ENCODE measurements around the gene APOC1.
"Not testable (repeated sequence)": the region's sequence is repeated elsewhere in the genome, so short reads cannot be mapped to it uniquely, and the experiment has no call there.

APOC1 gene

DNA sequence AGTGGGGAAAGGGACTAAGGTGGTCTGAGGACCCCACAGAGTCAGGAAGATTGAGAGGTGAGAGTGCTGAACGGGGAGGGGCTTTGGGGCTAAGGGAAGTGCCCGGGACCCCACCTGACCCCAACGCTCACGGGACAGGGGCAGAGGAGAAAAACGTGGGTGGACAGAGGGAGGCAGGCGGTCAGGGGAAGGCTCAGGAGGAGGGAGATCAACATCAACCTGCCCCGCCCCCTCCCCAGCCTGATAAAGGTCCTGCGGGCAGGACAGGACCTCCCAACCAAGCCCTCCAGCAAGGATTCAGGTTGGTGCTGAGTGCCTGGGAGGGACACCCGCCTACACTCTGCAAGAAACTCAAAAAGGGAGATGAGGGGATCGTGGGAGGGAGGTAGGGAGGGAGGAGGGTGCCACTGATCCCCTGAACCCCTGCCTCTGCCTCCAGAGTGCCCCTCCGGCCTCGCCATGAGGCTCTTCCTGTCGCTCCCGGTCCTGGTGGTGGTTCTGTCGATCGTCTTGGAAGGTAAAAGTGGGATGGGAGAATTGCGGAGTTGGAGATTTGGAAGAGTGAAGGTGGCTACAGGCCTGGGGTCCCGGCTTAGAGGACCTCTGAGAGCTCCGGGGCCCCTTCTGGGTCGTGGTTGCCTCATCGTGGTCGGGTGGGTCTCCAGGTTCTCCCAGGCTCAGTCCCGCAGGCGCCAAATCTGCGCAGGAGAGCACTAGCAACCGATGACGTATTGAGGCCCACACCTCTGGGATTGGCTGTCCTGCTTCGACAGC lies at the start of gene APOC1:
Gene APOC1, plus strand, starts transcription at position 176 of the 774 bp plus-strand sequence. Its CDS starts 284 bp downstream, at position 460.
- DNase-seq (ENCODE audit: low read depth in 2 of 2) = peak; percentile 47 to 55

DNA sequence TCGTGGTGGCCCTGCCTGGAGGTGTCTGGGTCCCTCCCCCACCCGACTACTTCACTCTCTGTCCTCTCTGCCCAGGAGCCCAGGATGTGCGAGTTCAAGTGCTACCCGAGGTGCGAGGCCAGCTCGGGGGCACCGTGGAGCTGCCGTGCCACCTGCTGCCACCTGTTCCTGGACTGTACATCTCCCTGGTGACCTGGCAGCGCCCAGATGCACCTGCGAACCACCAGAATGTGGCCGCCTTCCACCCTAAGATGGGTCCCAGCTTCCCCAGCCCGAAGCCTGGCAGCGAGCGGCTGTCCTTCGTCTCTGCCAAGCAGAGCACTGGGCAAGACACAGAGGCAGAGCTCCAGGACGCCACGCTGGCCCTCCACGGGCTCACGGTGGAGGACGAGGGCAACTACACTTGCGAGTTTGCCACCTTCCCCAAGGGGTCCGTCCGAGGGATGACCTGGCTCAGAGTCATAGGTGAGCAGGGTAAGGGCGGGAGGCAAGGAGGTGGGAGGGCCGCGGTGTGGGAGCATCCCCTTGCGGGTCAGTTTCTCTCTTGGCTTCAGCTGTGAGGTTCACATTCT lies 49.1 kb upstream of the APOC1 start:
- DNase-seq (ENCODE audit: low read depth in 2 of 2) = no peak

DNA sequence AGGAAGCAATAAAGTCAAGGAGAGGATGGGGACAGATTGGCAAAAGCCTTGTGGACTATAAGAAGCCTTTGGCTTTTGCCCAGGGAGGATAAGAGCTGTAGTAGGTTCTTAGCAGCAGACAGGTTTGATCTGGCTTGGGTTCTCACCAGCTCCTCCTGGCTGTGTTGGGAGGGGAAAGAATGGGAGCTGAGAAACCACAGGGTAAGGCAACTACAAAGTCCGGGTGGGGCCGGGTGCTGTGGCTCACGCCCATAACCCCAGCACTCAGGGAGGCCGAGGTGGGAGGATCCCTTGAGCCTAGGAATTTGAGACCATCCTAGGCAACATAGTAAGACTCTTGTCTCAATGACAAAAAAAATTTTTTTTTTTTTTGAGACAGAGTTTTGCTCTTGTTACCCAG lies 47.7 kb upstream of the APOC1 start:
- DNase-seq (ENCODE audit: low read depth in 2 of 2) = no peak

DNA sequence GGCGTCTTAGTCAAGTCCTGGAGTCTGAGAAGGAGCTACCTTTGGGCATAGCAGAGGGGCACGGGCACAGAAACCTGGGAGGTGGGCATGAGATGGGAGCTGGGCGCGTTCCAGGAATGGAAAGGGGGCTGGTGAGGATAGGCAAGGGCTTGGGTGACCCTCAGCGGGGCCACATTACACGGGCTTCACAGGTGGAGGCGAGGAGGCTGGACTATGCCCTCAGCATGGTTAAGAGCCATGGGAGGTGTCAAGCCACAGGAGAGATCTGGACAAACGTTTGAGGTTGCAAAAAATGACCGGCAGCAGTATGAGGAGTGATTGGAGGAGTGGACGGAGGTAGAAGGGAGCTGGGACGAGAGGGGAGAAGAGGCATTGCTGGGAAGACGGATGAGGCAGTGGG lies 46.8 kb upstream of the APOC1 start:
- no peak for DNase-seq (ENCODE audit: low read depth in 2 of 2)

DNA sequence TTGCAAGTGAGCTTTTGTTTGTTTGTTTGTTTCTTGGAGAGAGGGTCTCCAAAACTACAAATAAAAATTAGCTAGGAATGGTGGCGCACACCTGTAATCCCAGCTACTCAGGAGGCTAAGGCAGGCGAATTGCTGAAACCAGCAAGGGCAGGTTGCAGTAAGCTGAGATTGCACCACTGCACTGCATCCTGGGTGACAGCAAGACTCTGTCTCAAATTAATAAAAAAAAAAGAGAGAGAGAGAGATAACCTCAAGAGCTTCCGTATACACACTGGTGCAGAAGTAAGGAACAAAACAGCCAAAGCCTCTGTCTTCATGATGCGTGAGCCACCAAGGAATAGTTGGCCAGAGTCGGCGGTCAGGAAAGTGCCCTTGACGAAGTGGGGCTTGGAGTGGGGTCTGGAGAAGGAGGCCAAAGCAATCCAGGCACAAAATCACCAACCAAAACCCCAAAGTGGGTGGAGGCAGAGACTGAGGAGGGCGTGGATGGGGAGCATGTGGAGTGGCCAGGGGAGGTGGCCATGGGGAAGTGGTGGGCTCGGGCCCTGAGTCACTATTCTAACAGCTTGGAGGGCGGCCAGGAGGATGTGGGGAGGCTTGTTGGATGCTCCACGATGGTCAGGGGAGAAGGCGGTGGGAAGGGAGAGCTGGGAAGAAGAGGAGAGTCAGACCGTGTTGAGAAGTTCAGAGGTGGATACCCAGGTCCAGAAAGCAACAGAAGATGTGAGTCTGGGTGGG lies 44.5 kb upstream of the APOC1 start:
- no peak for DNase-seq (ENCODE audit: low read depth in 2 of 2)

DNA sequence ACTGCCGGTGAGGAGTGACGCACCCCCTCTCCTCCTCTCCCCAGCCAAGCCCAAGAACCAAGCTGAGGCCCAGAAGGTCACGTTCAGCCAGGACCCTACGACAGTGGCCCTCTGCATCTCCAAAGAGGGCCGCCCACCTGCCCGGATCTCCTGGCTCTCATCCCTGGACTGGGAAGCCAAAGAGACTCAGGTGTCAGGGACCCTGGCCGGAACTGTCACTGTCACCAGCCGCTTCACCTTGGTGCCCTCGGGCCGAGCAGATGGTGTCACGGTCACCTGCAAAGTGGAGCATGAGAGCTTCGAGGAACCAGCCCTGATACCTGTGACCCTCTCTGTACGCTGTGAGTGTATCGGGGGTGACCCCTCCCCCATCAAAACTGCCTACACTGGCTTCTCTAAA lies 42.6 kb upstream of the APOC1 start:
- DNase-seq (ENCODE audit: low read depth in 2 of 2) = no peak

DNA sequence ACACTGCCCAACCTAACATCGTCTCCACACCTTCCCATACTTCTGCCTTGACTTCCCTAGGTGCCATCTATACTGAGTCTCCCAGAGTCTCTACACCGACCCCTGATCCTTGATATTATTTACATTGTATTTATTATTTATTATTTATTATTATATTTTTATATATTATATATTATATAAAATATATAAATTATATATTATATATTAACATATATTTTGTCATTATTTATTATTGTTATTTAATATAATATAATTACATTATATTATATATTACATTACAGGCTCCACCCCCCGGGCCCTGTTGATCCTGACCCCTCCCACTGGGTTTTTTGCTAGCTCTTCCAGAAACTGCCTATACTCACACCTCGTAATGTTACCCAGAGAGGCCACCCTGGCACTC lies 41.7 kb upstream of the APOC1 start:
- DNase-seq (ENCODE audit: low read depth in 2 of 2) = no peak

DNA sequence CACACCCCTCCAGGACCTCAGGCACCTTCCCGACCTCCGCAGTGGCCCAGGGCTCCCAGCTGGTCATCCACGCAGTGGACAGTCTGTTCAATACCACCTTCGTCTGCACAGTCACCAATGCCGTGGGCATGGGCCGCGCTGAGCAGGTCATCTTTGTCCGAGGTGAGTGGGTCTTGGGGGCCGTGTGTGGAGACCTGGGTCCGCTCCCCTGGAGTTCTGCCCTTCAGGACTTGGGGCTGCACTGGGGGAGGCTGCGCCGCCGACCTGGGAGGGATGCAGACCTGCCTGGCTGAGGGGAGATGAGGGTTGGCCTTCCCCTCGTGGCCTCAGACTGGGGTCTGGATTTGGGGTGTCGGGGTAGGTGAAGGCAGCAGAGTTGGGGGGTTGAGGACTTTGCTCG lies 40.1 kb upstream of the APOC1 start:
- no peak for DNase-seq (ENCODE audit: low read depth in 2 of 2)

DNA sequence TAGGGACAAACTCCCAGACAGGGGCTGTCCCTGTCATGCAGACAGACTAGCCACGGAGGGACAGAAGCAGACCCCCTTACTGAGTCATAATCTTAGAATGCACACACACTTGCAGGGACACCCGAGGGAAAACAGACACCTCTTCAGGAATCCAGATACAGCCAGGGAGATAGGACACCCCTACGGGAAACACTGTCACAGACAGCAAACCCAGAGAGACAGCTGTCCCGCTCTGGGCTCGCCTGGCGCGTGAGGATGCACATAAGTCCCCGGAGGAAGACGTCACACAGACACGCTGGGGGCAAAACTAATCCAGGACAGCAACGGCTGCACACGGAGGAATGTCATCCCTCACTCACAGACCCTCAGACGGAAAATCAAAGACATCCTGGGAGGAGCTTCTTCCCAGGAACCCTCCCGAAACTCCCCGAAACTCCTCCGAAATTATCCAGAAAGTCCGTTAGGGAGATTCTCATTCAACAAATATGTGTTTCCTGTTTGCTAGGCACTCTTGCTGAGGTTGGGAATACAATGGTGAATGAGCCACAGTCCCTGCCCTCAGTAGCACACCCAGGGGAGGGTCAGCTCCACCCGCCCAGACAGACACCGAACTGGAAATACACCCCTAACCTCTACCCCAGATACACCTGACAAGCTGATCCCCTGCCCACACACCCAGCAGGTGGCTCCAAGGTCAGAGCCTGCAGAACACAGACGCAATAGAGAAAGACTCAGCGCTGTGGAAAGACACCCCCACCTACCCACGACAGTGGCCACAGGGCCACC lies 38.5 kb upstream of the APOC1 start:
- DNase-seq (ENCODE audit: low read depth in 2 of 2) = no peak

DNA sequence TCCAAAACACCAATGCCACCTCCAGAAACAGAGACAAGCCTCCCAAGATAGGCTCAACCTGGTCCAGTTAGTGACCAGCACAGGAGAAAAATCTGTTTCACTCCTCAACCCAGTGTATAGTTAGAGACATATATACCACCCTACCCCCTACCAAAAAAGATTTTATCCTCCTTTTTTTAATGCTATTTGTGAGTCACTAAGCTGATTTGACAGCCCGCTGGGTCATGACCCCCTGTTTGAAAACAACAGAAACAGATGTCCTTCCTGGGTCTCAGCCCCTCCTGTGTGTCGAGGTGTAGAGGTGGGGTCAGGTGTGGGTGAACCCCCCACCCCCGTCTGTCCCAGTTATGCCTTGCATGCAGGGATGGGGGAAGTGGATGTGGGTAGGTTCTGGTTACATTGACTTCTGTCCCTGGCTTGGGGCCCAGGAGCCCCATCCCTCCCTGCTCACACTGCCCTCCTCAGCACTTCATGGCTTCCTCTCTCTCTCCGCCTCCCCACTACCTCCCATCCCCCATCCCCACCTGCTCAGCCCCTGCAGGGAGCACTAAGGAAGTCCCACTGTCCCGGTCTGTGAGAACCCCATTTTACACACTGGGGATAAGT lies 37.4 kb upstream of the APOC1 start:
- no peak for DNase-seq (ENCODE audit: low read depth in 2 of 2)

DNA sequence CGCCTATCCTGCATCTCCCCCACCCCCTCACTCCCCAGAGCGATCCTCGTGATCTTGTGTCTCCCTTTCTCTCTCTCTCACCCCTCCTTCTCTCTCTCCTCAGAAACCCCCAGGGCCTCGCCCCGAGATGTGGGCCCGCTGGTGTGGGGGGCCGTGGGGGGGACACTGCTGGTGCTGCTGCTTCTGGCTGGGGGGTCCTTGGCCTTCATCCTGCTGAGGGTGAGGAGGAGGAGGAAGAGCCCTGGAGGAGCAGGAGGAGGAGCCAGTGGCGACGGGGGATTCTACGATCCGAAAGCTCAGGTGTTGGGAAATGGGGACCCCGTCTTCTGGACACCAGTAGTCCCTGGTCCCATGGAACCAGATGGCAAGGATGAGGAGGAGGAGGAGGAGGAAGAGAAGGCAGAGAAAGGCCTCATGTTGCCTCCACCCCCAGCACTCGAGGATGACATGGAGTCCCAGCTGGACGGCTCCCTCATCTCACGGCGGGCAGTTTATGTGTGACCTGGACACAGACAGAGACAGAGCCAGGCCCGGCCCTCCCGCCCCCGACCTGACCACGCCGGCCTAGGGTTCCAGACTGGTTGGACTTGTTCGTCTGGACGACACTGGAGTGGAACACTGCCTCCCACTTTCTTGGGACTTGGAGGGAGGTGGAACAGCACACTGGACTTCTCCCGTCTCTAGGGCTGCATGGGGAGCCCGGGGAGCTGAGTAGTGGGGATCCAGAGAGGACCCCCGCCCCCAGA lies 36.1 kb upstream of the APOC1 start:
- DNase-seq (ENCODE audit: low read depth in 2 of 2) = no peak

DNA sequence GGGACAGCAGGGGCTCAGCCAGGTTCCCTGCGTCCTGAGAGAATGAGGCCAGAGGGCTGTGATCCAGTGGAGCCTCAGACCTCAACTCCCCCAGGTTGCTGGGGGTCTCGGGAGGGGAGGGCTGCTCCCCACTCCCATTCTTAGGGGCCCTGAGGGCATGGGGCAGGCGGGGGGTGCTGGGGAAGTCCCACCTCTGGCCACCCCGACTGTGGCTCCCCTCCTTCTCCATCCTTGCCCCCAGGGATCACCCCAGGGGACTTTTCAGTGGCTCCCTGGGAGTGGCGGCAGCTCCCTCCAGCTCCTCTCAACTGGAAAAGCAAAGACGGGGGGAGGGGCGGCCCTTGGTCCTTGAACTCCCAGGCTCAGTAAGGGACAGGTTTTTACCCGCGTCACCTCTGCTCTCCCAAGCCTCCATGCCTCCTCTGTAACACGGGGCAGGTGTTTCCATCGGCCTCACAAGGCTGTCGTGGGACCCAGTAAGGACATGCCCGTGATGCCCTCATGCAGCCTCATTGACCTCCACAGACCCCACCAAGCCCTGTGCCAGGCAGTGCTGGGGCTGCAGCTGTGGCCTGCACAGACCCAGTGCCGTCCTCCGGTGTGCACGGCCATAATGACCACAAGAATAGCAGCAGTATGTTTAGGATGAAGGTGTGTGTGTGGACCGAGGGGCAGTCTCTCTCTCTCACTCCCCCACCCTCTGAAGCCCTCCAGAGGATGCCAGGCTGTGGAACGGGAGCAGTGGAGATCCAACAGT lies 34.9 kb upstream of the APOC1 start:
- no peak for DNase-seq (ENCODE audit: low read depth in 2 of 2)

DNA sequence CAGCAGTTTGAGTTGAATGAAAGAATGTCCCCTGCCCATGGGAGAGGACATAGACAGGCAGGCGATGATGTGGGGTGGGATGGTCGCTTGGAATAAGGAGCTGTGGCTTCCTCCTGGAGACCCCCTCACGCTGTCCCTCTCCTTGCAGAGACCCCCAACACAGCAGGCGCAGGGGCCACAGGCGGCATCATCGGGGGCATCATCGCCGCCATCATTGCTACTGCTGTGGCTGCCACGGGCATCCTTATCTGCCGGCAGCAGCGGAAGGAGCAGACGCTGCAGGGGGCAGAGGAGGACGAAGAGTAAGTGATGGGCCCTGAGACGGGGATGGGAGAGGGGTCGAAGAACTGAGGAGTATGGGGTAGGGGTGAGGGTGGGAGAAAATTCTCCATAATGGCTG lies 32.3 kb upstream of the APOC1 start:
- DNase-seq (ENCODE audit: low read depth in 2 of 2) = no peak

DNA sequence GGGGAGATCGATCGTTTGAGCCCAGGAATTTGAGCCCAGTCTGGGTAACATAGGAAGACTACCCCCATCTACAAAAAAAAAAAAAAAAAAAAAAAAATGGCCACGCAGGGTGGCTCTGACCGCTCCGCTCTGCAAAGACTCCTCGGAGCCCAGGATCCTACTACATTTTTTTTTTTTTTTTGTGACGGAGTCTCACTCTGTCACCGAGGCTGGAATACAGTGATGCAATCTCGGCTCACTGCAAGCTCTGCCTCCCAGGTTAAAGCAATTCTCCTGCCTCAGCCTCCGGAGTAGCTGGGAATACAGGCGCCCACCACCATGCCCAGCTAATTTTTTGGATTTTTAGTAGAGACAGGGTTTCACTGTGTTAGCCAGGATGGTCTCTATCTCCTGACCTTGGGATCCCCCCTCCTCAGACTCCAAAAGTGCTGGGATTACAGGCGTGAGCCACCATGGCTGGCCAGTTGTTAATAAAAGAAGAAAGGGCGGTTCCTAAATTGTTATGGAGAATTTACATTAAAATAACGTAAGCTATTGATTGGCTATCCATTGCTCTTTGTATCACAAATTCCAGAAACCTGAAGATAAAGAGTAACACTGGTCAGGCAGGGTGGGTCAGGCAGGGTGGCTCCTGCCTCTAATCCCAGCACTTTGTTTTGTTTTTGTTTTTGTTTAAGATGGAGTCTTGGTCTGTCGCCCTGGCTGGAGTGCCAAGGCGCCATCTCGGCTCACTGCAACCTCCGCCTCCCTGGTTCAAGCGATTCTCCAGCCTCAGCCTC lies 31.6 kb upstream of the APOC1 start:
- not testable (repeated sequence) for DNase-seq (ENCODE audit: low read depth in 2 of 2)

DNA sequence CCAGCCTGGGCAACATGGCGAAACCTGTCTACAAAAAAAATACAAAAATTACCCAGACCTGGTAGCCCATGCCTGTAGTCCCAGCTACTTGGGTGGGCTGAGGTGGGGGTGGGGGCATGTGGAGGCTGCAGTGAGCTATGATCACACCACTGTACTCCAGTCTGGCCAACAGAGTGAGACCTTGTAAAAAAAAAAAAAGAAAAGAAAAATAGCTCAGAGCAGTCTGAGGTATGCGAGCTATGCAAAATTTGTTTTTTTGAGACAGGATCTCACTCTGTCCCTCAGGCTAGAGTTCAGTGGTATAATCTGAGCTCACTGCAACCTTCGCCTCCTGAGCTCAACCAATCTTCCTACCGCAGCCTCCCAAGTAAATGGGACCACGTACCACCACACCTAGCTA lies 30.5 kb upstream of the APOC1 start:
- DNase-seq (ENCODE audit: low read depth in 2 of 2) = no peak

DNA sequence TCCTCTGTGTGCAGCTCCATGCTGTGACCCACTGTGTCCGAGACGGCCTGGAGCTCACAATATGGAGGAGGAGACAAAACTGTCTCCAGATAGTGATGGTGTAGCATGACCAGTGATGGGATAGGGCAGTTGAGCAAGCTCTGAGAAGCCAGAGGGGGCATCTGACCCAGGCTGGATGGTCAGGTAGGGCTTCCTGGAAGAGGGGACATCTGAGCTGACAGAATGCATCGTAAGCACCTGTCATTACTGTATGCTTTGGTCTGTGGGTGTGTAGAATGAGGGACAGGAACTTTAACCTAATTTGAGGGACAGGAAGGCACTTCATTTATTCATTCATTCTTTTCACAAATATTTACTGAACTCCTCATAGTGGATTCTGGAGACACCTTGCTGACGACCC lies 29.8 kb upstream of the APOC1 start:
- DNase-seq (ENCODE audit: low read depth in 2 of 2) = no peak

DNA sequence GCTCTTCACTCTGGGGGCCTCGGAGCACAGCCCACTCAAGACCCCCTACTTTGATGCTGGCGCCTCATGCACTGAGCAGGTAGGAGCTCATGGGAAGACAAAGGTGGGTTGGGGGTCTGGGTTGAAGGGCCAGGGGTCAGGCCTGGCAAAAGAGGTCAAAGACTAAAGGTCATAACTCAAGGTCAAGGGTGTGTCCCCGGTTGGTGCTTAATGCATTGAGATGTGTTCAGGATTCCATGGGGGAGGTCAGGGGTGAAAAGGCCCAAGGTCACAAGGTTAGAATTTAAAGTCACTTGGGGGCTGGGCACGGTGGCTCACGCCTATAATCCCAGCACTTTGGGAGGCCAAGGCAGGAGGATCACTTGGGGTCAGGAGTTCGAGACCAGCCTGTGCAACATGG lies 28.3 kb upstream of the APOC1 start:
- no peak for DNase-seq (ENCODE audit: low read depth in 2 of 2)

DNA sequence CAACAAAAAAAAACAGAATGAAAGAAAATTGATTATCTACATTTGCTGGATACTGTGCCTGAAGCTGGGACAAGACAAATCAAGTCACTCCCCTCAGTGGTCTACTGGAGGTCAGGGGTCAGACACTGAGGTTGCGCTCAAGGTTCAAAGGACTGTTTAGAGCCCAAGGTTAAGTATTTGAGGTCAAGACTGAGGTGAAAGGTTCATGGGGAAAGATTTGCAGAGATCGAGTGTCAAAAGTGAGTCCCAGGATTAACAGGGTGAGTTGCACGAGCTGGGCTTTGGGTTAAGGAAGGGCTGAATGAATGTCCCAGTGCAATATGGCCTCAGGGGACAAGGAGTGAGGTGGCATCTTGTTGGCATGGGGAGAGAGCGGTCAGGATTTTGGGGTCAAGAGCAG lies 26.8 kb upstream of the APOC1 start:
- DNase-seq (ENCODE audit: low read depth in 2 of 2) = no peak

DNA sequence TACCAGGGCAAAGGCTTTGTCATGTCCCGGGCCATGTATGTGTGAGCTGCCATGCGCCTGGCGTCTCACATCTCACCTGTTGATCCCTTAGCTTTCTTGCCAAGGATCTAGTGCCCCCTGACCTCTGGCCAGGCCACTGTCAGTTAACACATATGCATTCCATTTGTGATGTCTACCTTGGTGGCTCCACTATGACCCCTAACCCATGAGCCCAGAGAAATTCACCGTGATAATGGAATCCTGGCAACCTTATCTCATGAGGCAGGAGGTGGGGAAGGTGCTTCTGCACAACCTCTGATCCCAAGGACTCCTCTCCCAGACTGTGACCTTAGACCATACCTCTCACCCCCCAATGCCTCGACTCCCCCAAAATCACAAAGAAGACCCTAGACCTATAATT lies 26.1 kb upstream of the APOC1 start:
- not testable (repeated sequence) for DNase-seq (ENCODE audit: low read depth in 2 of 2)
